Measurements from ENCODE around the gene CIDEB.
"Not testable (repeated sequence)": the region's sequence is repeated elsewhere in the genome, so short reads cannot be mapped to it uniquely, and the experiment has no call there.

CIDEB gene

GRCh38 chr14:24332268-24332993 lies 24.7 kb upstream of the CIDEB start:
- peak; percentile 44 for DNase-seq

GRCh38 chr14:24331731-24332267 lies 24.0 kb upstream of the CIDEB start:
- no peak for DNase-seq

- DNase-seq: no peak
Observed at GRCh38 chr14:24330973-24331674, 23.3 kb upstream of the CIDEB start.

GRCh38 chr14:24329736-24330135 lies 22.0 kb upstream of the CIDEB start:
- no peak for DNase-seq

GRCh38 chr14:24329073-24329663 lies 21.4 kb upstream of the CIDEB start:
- no peak for DNase-seq

- DNase-seq: not testable (repeated sequence)
Observed at GRCh38 chr14:24327914-24328313, 20.1 kb upstream of the CIDEB start.

GRCh38 chr14:24327303-24327702 lies 19.5 kb upstream of the CIDEB start:
- no peak for DNase-seq

GRCh38 chr14:24325963-24326362 lies 18.2 kb upstream of the CIDEB start:
- no peak for DNase-seq

- DNase-seq: no peak
Observed at GRCh38 chr14:24325041-24325530, 17.3 kb upstream of the CIDEB start.

- DNase-seq: no peak
Observed at GRCh38 chr14:24324024-24324423, 16.2 kb upstream of the CIDEB start.

- DNase-seq: no peak
Observed at GRCh38 chr14:24323341-24323740, 15.6 kb upstream of the CIDEB start.

- no peak for DNase-seq
Observed at GRCh38 chr14:24322672-24323071, 14.9 kb upstream of the CIDEB start.

GRCh38 chr14:24321212-24321975 lies 13.6 kb upstream of the CIDEB start:
- no peak for DNase-seq

GRCh38 chr14:24317141-24317928 lies 9.6 kb upstream of the CIDEB start:
- no peak for DNase-seq

GRCh38 chr14:24316597-24316950 lies 8.8 kb upstream of the CIDEB start:
- DNase-seq: no peak

GRCh38 chr14:24315807-24316596 lies 8.2 kb upstream of the CIDEB start:
- no peak for DNase-seq

GRCh38 chr14:24315243-24315806 lies 7.5 kb upstream of the CIDEB start:
- DNase-seq: no peak

GRCh38 chr14:24314377-24315193 lies 6.8 kb upstream of the CIDEB start:
- DNase-seq: no peak

GRCh38 chr14:24313913-24314312 lies 6.1 kb upstream of the CIDEB start:
- DNase-seq: no peak
